ENCODE measurements around the gene UBE2O. TPM values are rescaled to one million over a fixed set of nuclear protein-coding genes. Genes with fewer than 3 reads are reported as not detected.

The UBE2O gene
- polyA plus RNA-seq, 1 experiment, result 11.1 TPM

GRCh38 chr17:76467809-76468633, 15.1 kb upstream of the UBE2O start:
- Histone ChIP-seq H3K36me3 (ENCODE audit: control insufficient read depth, insufficient read depth, low read length) (peaks cover 6% of the 10 kb centered on the region), H3K27me3 (ENCODE audit: control insufficient read depth, insufficient read depth, low read length) (no peaks in the 10 kb centered on the region), H3K4me3 (ENCODE audit: low read depth, low read length) (no peak overlapping the region)
- TF ChIP-seq CTCF (IDR thresholded peaks at IDR 0.05; ENCODE audit: insufficient read depth, low read depth, low read length), result no peak
- DNase-seq (ENCODE audit: low read depth), result no peak
- POLR2A ChIA-PET, result no interaction called here
- CTCF ChIA-PET, result interaction anchor here (1.1 to 17.7 kb wide), 7 partner anchors 8 to 79 kb away, joined by 3 to 442 read pairs (median 5); partner anchors contain the start of genes RHBDF2 and UBE2O

GRCh38 chr17:76467366-76467765, 14.4 kb upstream of the UBE2O start, which contains the start of gene AANAT:
Gene AANAT (plus strand): TSS chr17:76467603. CDS start chr17:76468747, 1,144 bp downstream.
- no peak for DNase-seq (ENCODE audit: low read depth)
- Histone ChIP-seq H3K36me3 (ENCODE audit: control insufficient read depth, insufficient read depth, low read length) (peaks cover 3% of the 10 kb centered on the region; the same call in 1 of the 2 replicates), H3K4me3 (ENCODE audit: low read depth, low read length) (no peak within 1 kb of the TSS), H3K27me3 (ENCODE audit: control insufficient read depth, insufficient read depth, low read length) (0 out of 2 replicates have a peak, but pooled peaks cover 2% of the 10 kb centered on the region)
- no peak for TF ChIP-seq CTCF (IDR thresholded peaks at IDR 0.05; ENCODE audit: insufficient read depth, low read depth, low read length)
- ChIA-PET POLR2A (interaction anchor here (0.6 kb wide), 1 partner anchor 264 kb away, joined by 3 read pairs; no protein-coding TSS in a partner anchor), CTCF (interaction anchor here (1.0 to 17.7 kb wide), 11 partner anchors 10 to 235 kb away, joined by 3 to 442 read pairs (median 5); partner anchors contain the start of genes RHBDF2 and UBE2O)

- no peak overlapping the region for H3K4me3 ChIP-seq (ENCODE audit: low read depth, low read length)
- ChIA-PET POLR2A (interaction anchor here (0.6 kb wide), 1 partner anchor 264 kb away, joined by 3 read pairs; no protein-coding TSS in a partner anchor), CTCF (interaction anchor here (0.9 to 17.7 kb wide), 14 partner anchors 8 to 235 kb away, joined by 3 to 442 read pairs (median 6); partner anchors contain the start of genes RHBDF2 and UBE2O)
- TF ChIP-seq CTCF (IDR thresholded peaks at IDR 0.05; ENCODE audit: insufficient read depth, low read depth, low read length), result no peak
- H3K36me3 ChIP-seq (ENCODE audit: control insufficient read depth, insufficient read depth, low read length), result peaks cover 3% of the 10 kb centered on the region; the same call in 1 of the 2 replicates
- 0 out of 2 replicates have a peak, but pooled peaks cover 2% of the 10 kb centered on the region for H3K27me3 ChIP-seq (ENCODE audit: control insufficient read depth, insufficient read depth, low read length)
- DNase-seq (ENCODE audit: low read depth), result no peak
These were observed 13.8 kb upstream of the UBE2O start for GRCh38 chr17:76466775-76467130.

GRCh38 chr17:76462556-76463290, 9.8 kb upstream of the UBE2O start:
- Histone ChIP-seq H3K27me3 (ENCODE audit: control insufficient read depth, insufficient read depth, low read length) (0 out of 2 replicates have a peak, but pooled peaks cover 3% of the 10 kb centered on the region), H3K36me3 (ENCODE audit: control insufficient read depth, insufficient read depth, low read length) (no peaks in the 10 kb centered on the region), H3K4me3 (ENCODE audit: low read depth, low read length) (no peak overlapping the region)
- ChIA-PET POLR2A (no interaction called here), CTCF (interaction anchor here (0.9 to 17.7 kb wide), 6 partner anchors 11 to 84 kb away, joined by 3 to 442 read pairs (median 3); partner anchors contain the start of gene RHBDF2)
- no peak for DNase-seq (ENCODE audit: low read depth)
- no peak for TF ChIP-seq CTCF (IDR thresholded peaks at IDR 0.05; ENCODE audit: insufficient read depth, low read depth, low read length)

Data from BJ (cell line).